Fibroblast of mammary gland (primary cell): ENCODE results near the gene SMCO2.

Experiments
- DNase-seq: peaks from one replicate; pipeline ENCODE4 v3.0.0-alpha.2; 2010; ENCODE audit warnings: low read depth
- H3K4me3 ChIP-seq: 2 replicates; pipeline ENCODE4 v1.5.1; 2011; ENCODE audit warnings: low read depth, mild to moderate bottlenecking, low read length, moderate library complexity; ENCODE audit not compliant: control insufficient read depth
- TF ChIP-seq, protein P1 (sequence below): conservative IDR thresholded peaks from 2 replicates; pipeline ENCODE4 v1.5.1; 2011; ENCODE audit warnings: low read depth, low read length, inconsistent platforms; ENCODE audit not compliant: control insufficient read depth, insufficient read depth

Gene SMCO2

GRCh38 chr12:27462151-27462694, 15.7 kb downstream of the SMCO2 start:
- no peak overlapping the region for H3K4me3 ChIP-seq
- TF ChIP-seq, protein P1, sequence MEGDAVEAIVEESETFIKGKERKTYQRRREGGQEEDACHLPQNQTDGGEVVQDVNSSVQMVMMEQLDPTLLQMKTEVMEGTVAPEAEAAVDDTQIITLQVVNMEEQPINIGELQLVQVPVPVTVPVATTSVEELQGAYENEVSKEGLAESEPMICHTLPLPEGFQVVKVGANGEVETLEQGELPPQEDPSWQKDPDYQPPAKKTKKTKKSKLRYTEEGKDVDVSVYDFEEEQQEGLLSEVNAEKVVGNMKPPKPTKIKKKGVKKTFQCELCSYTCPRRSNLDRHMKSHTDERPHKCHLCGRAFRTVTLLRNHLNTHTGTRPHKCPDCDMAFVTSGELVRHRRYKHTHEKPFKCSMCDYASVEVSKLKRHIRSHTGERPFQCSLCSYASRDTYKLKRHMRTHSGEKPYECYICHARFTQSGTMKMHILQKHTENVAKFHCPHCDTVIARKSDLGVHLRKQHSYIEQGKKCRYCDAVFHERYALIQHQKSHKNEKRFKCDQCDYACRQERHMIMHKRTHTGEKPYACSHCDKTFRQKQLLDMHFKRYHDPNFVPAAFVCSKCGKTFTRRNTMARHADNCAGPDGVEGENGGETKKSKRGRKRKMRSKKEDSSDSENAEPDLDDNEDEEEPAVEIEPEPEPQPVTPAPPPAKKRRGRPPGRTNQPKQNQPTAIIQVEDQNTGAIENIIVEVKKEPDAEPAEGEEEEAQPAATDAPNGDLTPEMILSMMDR, result no peak
- DNase-seq, result peak; percentile 87

GRCh38 chr12:27462851-27463250, 16.3 kb downstream of the SMCO2 start:
- TF ChIP-seq, protein P1, result no peak

DNA sequence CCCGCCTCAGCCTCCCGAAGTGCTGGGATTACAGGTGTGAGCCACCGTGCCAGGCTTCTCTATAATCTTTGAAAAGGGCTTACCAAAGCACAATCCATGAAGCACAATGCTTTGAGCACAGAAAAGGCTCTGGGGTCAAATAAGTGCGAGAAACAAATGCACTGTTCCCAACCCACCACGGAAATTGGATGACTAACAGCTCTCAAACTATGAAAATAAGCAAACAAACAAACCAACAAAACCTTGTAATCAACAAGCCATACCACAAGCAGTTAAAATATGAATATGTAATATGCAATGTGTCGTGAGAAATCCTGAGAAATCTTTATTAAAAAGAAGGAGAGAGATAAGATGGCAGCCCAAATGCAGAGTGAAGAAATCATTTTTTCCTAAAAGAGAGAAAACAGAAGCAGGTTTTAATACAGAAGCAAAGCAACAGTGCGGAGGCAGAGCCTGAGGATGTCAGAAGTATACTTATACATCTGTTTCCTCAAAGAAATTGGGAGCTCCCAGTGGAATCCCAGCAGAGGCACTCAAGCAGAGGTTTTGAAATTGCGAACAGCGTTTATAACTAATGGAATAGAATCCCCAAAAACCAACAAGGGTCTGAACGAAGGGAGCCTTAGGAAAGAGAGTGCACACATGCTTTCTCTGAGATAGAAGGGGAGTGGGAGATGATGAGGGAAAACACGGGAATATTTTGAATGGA, 17.1 kb downstream of the SMCO2 start:
- peak; percentile 41 for DNase-seq
- H3K4me3 ChIP-seq, result no peak overlapping the region
- TF ChIP-seq, protein P1, result no peak

More at GRCh38 chr12:27462851-27463250, 16.3 kb downstream of the SMCO2 start:
- no peak overlapping the region for H3K4me3 ChIP-seq
- peak; percentile 46 for DNase-seq

DNA sequence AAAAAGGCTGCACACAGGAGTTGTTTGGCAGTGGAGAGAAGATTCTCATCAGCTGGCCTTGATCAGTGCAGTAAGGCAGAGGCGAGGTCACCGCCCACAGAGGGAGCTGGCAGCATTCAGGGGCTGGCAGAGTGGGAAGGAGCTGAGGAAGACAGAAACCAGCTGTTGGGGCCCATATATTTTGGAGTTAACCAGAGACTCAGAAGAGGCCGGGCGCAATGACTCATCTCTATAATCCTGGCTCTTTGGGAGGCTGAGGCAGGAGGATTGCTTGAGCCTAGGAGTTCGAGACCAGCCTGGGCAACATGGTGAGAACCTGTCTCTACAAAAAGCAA, 17.7 kb downstream of the SMCO2 start:
- no peak overlapping the region for H3K4me3 ChIP-seq
- TF ChIP-seq, protein P1, result no peak
- peak; percentile 90 for DNase-seq

GRCh38 chr12:27467641-27468040, 21.1 kb downstream of the SMCO2 start:
- no peak overlapping the region for H3K4me3 ChIP-seq
- no peak for DNase-seq

DNA sequence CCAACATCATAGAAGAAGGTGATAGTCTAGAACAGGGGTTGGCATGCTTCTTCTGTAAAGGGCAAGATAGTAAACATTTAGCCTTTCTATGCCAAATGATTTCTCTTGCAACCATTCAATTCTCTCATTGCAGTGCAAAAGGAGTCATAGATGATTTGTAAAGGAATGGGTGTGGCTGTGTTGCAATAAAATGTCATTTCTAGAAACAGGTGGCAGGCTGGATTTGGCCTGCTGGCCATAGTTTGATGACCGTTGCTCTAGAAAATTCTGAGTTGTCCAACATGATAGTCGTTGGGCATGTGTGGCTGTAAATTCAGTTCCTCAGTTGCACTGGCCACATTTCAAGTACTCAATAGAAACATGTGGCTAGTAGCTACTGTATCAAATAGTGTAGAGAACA, 21.7 kb downstream of the SMCO2 start:
- TF ChIP-seq, protein P1, result no peak
- peak; percentile 11 for DNase-seq
- no peak overlapping the region for H3K4me3 ChIP-seq

More at GRCh38 chr12:27467641-27468040, 21.1 kb downstream of the SMCO2 start:
- TF ChIP-seq, protein P1, result no peak
